Kidney glomerular epithelial cell (primary cell): ENCODE results near the gene SEC24B.
"Not testable (repeated sequence)": the region's sequence is repeated elsewhere in the genome, so short reads cannot be mapped to it uniquely, and the experiment has no call there.

ENCODE experiments used
- DNase-seq: peaks from one replicate; lab custom pipeline; 2025; lab: John Stamatoyannopoulos, UW

The SEC24B gene

GRCh38 chr4:109432696-109433095 is 919 bp upstream of the SEC24B start:
- DNase-seq: peak; percentile 64

GRCh38 chr4:109434007-109434971 is 674 bp downstream of the SEC24B start:
- DNase-seq: peak; percentile 29

DNA sequence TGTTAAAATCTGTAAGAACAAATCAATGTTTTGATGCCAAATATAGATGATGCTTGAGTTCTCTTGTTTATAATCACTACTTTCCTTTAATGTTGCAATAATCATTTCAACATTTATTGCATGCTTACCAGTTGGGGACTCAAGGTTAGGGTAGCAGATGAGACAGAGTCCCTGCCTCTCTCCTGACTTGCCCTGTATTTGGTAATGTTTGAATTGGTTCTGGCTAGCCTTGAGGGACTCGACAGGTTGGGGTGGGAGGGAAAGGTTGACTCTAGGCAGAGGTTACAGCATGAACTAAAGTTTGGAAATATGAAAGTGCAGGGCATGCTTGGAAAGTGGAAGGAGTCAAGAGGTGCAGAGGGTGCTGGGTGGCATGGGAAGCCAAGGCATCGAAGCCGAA is 2.0 kb downstream of the SEC24B start:
- no peak for DNase-seq

DNA sequence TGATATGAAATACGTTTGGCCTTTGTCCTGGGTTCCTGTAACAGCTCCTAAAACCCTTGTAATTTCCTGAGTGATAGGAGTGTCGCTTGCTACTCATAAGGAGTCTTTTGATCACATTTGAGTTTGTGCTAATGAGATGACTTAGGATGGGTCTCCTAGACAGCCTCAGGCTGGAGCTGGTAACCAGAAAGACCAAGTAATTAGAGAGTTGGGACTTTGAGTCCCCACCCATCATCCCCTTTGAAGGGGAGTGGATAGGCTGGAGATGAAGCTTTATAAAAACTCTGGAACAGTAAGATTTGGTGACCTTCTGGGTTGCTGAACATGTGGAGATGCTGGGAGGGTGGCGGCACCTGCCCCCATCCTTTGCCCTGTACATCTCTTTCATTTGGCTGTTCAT is 2.9 kb downstream of the SEC24B start:
- DNase-seq: no peak

DNA sequence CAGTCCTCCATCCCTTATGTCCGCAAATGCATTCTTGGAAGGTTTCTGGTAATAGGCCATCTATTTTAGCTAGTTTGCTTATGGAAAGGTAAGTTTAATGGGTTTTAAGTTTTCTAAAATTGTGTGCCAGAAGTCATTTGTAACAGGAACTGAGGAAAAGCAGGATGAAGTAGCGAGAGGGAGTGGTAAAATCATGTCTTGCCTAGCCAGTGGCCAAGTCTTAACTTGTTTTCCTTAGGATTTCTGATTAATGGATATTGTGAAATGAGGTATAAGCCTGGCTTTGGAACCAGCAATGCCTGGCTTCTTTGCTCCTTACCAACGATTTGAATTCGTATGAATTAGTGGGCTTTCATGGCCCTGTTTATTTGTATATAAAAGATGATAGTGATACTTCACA is 7.3 kb downstream of the SEC24B start:
- no peak for DNase-seq

DNA sequence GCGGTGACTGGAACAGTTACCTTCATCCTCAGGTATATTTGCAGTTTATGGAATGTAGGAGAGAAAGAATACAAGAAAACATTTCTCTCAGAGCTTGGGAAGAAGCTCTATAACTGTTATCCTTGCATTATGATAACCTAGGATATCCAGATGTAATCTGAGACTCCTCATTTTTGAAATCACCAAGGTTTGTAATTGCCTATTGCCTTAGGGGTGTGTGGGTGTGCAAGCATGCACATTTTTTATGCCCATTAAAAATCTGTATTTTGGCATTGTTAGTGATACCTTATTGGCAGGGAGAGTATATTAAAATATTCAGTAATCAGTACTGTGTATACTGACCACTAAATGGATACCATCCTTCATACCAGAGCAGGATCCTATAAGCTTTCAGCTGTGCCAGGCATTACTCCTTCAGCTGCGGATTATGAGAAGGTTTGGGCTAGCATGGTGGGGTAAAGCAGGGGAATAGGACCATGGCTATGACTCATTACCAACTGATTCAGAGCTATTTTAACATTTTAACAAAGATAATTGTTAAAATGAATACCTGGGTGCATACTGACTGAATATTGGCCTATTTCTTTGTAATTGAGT is 8.3 kb downstream of the SEC24B start:
- no peak for DNase-seq

- DNase-seq: no peak
Measured at GRCh38 chr4:109444182-109444844, 10.7 kb downstream of the SEC24B start.

DNA sequence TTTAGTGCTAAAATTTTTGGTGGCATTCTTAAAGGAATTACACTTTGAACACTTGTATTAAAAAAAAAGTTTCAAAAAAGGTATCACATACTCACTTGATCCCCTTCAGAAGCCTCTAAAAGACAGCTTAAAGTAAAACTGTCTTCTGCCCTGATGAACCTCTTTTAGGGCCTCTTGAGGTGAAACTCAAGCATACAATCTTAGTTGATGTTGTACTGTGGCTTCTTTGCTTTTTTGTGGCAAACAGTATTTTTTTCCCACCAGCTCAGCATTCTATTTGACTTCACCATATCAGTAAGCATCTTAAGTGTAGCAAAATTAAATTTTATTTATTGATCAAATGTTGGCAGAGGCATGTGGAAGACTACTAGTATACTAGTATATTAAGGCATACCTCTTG is 13.7 kb downstream of the SEC24B start:
- DNase-seq: no peak

DNA sequence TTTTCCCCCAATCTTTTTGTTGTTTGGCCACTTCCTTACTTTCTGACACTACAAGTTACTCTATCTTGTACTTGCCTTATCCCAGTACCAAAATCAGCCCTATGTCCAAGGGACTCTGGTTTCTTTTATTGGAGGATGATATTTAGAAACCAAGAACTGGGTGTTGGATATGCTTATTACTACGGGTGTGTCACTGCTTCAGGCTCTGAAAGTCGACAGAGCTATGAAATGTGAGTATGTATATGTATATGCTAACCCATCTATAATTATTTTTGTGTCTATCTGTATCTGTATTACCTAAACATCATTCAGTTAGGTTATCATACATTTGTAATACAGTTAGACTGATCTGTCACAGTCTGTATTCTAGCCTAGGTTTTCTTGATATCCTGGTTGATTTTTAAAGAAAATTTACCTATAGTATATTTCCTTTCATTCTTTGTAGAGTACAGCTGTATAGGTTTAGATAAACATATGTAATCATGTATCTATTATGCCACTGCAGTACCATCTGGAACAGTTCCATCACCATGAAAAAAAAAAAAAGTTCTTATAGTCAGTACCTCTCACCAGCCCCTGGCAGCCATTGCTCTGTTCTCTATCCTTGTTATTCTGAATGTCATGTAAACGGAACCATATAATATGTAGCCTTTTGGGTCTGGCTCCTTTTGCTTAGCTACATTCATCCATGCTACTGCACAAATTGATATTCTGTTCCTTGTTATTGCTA is 18.1 kb downstream of the SEC24B start:
- DNase-seq: no peak

GRCh38 chr4:109453110-109453509 is 19.5 kb downstream of the SEC24B start:
- DNase-seq: not testable (repeated sequence)

DNA sequence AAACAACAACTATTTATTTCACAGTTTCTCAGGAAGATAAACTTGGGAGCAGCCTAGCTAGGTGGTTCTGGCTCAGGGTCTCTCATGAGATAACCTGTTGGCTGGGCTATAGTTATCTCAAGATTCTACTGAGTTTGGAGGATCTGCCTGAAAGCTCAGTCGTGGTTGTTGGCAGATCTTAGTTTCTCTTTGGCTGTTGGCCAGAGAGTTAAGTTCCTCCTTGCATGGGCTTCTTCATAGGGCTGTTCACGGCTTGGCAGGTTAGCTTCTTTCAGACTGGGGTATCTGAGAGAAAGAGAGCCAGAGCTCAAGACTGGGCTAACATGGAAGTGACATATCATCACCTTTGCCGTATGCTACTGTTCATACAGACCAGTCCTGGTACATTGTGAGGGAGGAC is 28.7 kb downstream of the SEC24B start:
- DNase-seq: no peak

- no peak for DNase-seq
Measured at GRCh38 chr4:109462802-109463201, 29.2 kb downstream of the SEC24B start.

GRCh38 chr4:109465069-109465468 is 31.5 kb downstream of the SEC24B start:
- no peak for DNase-seq

DNA sequence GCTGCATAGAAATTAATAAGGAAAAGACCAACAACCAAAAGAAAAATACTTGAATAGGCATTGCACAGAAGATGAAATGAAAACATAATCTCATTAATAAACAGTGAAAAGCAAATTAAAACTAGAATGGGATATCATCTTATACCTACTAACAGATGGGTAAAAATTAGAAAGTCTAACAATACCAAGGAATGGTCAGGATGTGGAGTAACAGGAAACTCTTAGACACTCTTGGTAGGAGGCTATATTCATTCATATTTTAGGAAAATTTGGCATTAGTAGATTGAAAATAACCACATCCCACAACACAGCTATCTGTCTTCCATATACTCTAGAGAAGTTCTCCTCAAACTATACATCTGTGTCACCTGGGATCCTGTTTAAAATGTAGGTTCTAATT is 36.3 kb downstream of the SEC24B start:
- no peak for DNase-seq

DNA sequence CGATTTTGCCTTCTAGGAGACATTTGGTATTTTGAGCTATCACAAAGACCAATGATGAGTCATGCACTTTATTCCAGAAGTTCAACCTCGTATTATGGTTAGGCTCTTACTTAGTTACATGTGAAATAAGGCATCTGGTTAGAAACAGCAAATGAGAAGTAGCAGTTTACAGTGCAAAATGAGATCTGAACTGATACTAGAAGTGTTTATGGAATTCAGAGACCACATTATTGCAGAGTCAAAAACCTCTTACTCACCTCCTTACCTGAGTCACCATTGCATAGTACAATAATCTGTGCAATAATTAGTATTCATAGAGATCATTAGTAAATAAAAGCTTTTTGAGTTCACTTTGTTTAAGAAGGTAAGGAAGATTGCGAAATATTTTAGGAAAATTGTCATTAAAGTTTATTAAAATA is 38.7 kb downstream of the SEC24B start:
- peak; percentile 12 for DNase-seq

DNA sequence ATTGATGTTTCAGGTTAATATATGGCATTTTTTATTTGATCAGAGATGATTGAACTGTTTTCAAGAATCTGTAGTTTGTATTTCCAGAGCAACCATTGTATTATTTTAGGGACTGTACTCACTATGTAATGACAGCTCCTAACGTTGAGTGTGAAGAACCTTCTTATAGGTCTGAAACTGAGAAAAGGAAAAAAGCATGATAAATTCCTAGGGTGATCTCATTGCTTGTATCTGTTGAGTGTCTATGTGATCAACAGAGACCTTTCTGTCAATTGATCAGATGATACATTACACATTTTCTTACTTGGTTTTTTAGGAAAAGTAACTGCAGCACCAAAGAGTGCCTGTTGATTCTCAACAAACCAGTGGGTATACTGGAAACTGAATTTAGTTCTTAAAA is 40.2 kb downstream of the SEC24B start:
- DNase-seq: no peak

GRCh38 chr4:109486007-109486406 is 52.4 kb downstream of the SEC24B start:
- no peak for DNase-seq

DNA sequence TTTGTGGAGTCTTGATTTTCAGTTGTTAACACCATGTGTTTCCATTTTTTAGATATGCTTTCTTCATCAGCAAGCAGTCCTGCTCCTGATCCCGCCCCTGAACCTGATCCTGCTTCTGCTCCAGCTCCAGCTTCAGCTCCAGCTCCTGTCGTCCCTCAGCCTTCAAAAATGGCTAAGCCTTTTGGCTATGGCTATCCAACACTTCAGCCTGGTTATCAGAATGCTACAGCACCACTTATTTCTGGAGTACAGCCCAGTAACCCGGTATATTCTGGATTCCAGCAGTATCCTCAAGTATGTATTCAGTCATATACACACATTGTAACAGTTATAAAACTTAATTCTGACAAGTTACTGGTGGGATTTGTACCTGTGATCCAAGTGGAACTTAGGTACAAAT is 60.9 kb downstream of the SEC24B start:
- no peak for DNase-seq

DNA sequence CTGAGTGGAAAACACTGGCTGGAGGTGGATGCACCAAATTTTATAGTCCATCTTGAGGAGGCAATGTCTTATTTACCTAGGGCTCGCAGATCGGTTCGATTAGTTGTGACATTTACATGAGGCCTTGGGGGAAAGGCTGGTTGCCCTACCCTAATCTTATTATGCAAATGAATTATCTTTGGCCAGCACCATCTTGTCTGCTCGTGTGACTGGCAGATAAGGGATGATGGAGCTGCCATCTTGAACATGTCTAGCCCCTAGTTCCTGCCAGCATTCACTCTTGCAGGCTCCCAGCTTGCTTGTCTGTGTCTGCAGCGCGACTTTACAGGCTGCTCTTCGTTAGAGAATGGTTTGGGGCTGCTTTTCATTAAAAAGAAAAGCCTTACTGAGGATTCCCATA is 61.9 kb downstream of the SEC24B start:
- DNase-seq: no peak

DNA sequence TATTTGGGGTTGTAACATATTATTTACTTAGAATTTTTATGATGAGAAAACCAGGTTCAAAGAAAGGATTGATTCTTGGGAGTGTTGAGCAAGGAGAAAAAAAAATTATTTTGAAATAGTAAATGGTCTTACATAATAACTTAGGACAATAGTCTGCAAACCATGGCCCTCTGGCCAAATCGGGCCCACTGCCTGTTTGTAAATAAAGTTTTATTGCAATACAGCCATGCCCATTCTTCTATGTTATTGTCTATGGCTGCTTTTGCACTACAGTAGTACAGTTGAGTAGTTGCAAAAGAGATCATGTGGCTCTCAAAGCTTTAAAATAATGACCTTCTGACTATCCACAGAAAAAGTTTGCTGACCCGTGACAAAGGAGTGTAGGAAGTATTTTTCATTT is 63.3 kb downstream of the SEC24B start:
- no peak for DNase-seq

DNA sequence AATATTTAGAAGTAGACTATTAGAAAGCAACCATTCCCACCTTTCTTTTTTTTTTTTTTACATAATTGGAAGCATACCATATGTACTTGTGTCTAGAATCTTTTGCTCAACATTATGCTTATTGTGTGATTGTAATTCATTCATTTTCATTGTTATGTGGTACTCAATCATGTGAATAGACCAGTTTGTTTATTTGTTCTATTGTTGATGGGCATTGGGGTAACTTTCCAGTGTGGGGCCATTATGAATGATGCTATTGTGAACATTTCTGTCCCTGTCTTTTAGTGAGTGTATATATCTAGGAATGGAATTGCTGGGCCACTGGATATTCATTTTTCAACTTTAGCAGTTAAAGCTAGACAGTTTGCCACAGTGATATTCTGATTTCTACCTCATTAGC is 63.9 kb downstream of the SEC24B start:
- no peak for DNase-seq

- DNase-seq: no peak
Measured at GRCh38 chr4:109499513-109499912, 65.9 kb downstream of the SEC24B start.
